ENCODE measurements around the gene KLHDC4. TPM values are rescaled to one million over a fixed set of nuclear protein-coding genes. Genes with fewer than 3 reads are reported as not detected.
A peak's percentile ranks its signal among the peaks of the same experiment; 100 is the strongest.

Gene KLHDC4
- total RNA-seq, 1 donor from 2014 or later, result 20.4 TPM

DNA sequence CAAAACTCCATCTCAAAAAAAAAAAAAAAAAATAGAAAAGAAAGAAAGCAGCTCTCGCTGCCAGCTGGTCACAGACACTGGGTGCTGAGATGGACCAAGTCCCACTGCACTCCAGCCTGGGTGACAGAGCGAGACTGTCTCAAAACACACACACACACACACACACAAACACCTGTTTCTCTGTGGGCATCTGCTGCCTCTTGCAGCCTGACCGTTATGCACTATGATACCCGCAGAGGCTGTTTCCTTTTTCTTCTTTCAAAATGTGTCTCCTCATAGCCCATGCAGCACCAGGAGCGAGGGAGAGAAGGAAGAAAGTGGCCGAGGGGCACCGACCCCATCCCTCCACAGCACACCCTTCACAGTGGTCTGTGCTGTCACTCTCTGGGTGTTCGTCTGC is 36.9 kb upstream of the KLHDC4 start:
- Histone ChIP-seq H3K9ac (ENCODE audit: low read depth in 1 of 3, low read length in 3 of 3) (no peak overlapping the region), H3K27me3 (ENCODE audit: control insufficient read depth in 3 of 3, insufficient read depth in 3 of 3, low read length in 3 of 3) (peaks cover 0 to 14% (median 3%) of the 10 kb centered on the region in 3 donors), H3K9me3 (ENCODE audit: control insufficient read depth in 3 of 3, low read length in 3 of 3) (no peaks in the 10 kb centered on the region), H3K27ac (ENCODE audit: low read depth, low read length) (no peak overlapping the region), H3K4me1 (ENCODE audit: control insufficient read depth in 3 of 3, insufficient read depth in 3 of 3, low read length in 3 of 3) (peaks cover 0 to 3% (median 0%) of the 10 kb centered on the region in 3 donors), H3K36me3 (ENCODE audit: control insufficient read depth in 3 of 3, insufficient read depth in 3 of 3, low read length in 3 of 3) (no peaks in the 10 kb centered on the region), H3K4me3 (ENCODE audit: low read length in 3 of 3) (no peak overlapping the region)

DNA sequence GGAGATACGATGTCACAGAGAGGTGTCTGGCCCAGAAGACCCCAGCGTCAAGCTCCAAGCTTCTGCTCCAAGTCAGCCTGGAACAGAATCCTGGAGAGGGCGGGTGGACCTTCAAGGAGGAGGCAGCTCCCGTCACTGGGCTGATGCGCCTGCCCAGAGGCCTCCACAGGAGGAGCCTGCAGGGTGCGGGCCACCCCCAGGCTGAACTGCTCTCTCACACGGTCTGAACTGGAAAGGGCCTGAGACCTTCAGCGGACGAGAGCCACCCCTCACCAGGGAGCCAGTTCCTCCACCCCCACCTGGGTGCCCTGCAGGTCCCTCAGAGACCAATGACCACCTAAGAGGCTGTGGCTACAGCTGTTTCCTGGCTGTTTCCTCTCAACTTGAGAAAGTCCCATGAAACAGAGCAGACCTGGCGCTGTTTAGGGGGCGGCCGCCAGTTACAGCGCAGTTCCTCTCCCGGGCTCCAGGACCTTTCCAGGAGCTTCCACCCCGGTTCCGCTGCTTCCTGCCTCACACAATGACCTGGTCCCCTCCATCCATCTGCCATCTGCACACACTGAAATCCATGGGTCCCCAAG is 36.0 kb upstream of the KLHDC4 start:
- H3K27ac ChIP-seq (ENCODE audit: low read depth, low read length), result no peak overlapping the region
- no peaks in the 10 kb centered on the region for H3K36me3 ChIP-seq (ENCODE audit: control insufficient read depth in 3 of 3, insufficient read depth in 3 of 3, low read length in 3 of 3)
- no peak overlapping the region for H3K9ac ChIP-seq (ENCODE audit: low read depth in 1 of 3, low read length in 3 of 3)
- peaks cover 0 to 3% (median 0%) of the 10 kb centered on the region in 3 donors for H3K4me1 ChIP-seq (ENCODE audit: control insufficient read depth in 3 of 3, insufficient read depth in 3 of 3, low read length in 3 of 3)
- H3K4me3 ChIP-seq (ENCODE audit: low read length in 3 of 3), result no peak overlapping the region
- no peaks in the 10 kb centered on the region for H3K9me3 ChIP-seq (ENCODE audit: control insufficient read depth in 3 of 3, low read length in 3 of 3)
- peaks cover 0 to 10% (median 3%) of the 10 kb centered on the region in 3 donors for H3K27me3 ChIP-seq (ENCODE audit: control insufficient read depth in 3 of 3, insufficient read depth in 3 of 3, low read length in 3 of 3)

DNA sequence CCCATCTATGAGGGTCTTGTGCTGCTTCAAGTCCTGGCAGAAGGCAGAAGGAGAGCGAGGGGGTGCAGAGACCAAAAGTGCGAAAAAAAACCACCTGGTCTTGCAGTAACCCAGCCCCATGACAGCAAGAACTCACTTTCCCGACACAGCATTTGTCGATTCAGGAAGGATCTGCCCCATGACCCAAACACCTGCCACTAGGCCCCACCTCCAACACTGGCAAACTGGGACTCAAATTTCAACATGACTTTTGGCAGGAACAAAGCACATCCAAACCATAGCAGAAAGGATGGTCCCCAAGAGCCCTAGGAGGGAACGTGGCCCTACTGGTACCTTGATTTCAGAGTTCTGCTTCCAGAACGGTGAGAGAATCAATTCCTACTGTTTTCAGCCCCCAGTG is 34.7 kb upstream of the KLHDC4 start:
- Histone ChIP-seq H3K4me3 (ENCODE audit: low read length in 3 of 3) (no peak overlapping the region), H3K9me3 (ENCODE audit: control insufficient read depth in 3 of 3, low read length in 3 of 3) (no peaks in the 10 kb centered on the region), H3K36me3 (ENCODE audit: control insufficient read depth in 3 of 3, insufficient read depth in 3 of 3, low read length in 3 of 3) (no peaks in the 10 kb centered on the region), H3K4me1 (ENCODE audit: control insufficient read depth in 3 of 3, insufficient read depth in 3 of 3, low read length in 3 of 3) (no peaks in the 10 kb centered on the region), H3K9ac (ENCODE audit: low read depth in 1 of 3, low read length in 3 of 3) (no peak overlapping the region), H3K27ac (ENCODE audit: low read depth, low read length) (no peak overlapping the region), H3K27me3 (ENCODE audit: control insufficient read depth in 3 of 3, insufficient read depth in 3 of 3, low read length in 3 of 3) (peaks cover 0 to 3% (median 0%) of the 10 kb centered on the region in 3 donors)

DNA sequence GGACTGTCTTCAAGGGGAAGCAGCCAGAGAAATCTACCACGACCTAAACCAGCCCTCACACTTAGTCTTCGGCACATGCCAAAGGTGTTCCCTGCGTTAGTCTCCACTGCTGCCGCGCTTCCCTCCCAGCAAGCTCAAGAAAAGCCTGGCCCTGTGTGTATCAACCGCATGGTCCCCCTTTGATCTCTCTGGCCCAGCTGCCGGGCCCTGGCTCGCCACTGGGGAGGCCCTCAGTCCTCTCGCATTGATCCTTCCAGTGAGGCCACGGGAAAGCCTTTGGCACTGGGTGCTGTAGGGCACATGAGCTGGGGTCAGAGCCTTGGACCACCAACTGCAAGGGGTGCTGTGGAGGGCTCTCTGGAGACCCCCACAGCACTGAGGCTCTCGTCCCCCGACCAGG is 29.6 kb upstream of the KLHDC4 start:
- H3K4me3 ChIP-seq (ENCODE audit: low read length in 3 of 3), result no peak overlapping the region
- no peaks in the 10 kb centered on the region for H3K9me3 ChIP-seq (ENCODE audit: control insufficient read depth in 3 of 3, low read length in 3 of 3)
- no peaks in the 10 kb centered on the region for H3K36me3 ChIP-seq (ENCODE audit: control insufficient read depth in 3 of 3, insufficient read depth in 3 of 3, low read length in 3 of 3)
- peaks cover 0 to 5% (median under 1%) of the 10 kb centered on the region in 3 donors for H3K27me3 ChIP-seq (ENCODE audit: control insufficient read depth in 3 of 3, insufficient read depth in 3 of 3, low read length in 3 of 3)
- H3K9ac ChIP-seq (ENCODE audit: low read depth in 1 of 3, low read length in 3 of 3), result no peak overlapping the region
- H3K27ac ChIP-seq (ENCODE audit: low read depth, low read length), result no peak overlapping the region
- peaks cover 2 to 8% (median 3%) of the 10 kb centered on the region in 3 donors for H3K4me1 ChIP-seq (ENCODE audit: control insufficient read depth in 3 of 3, insufficient read depth in 3 of 3, low read length in 3 of 3)

DNA sequence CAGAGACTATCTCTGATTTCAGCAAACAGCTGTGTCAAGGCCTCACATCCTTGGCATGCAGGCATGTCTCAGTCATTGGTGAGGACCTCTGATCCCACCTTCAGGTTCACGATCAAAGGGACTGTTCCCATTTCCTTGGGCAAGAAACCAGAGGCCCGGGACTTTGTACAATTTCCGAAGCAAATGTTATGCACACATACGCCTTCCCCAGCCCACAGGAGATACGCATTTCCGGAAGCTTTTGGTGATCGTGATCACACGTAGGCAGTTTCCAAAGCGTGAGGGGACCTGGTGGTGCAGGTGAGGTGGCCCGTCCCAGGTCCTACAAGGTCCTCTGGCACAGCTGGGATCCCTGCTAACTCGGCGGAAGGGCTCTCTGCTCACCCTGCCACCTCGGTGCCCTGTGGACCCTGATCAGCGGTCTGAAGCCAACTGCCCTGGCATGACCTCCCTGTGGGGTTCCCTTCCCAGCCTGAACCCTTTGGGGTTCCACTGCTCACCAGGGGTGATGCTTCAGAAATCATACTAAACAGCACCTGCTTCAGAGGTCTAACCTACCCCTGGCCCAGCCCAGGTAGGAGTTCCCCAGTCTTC is 28.8 kb upstream of the KLHDC4 start:
- H3K36me3 ChIP-seq (ENCODE audit: control insufficient read depth in 3 of 3, insufficient read depth in 3 of 3, low read length in 3 of 3), result no peaks in the 10 kb centered on the region
- peaks cover 9 to 15% (median 10%) of the 10 kb centered on the region in 3 donors for H3K4me1 ChIP-seq (ENCODE audit: control insufficient read depth in 3 of 3, insufficient read depth in 3 of 3, low read length in 3 of 3)
- no peak overlapping the region for H3K9ac ChIP-seq (ENCODE audit: low read depth in 1 of 3, low read length in 3 of 3)
- H3K27ac ChIP-seq (ENCODE audit: low read depth, low read length), result no peak overlapping the region
- H3K27me3 ChIP-seq (ENCODE audit: control insufficient read depth in 3 of 3, insufficient read depth in 3 of 3, low read length in 3 of 3), result peaks cover 0 to 5% (median 4%) of the 10 kb centered on the region in 3 donors
- no peak overlapping the region for H3K4me3 ChIP-seq (ENCODE audit: low read length in 3 of 3)
- no peaks in the 10 kb centered on the region for H3K9me3 ChIP-seq (ENCODE audit: control insufficient read depth in 3 of 3, low read length in 3 of 3)

DNA sequence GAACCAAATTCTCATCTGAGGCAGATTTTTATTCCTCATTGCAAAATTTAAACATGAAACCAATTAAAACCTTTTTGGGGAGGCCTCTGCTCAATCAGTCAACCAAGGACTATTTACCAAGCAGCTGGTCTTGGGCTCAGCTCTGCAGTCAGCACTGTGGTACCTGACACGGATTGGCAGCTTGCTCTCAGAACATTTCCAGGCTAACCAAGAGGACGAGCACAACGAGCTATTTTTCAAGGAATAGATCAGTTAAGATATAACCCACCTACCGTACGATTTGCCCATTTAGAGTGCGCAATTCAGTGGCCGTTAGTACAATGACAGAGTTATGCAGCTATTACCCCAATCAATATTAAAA is 26.4 kb upstream of the KLHDC4 start:
- Histone ChIP-seq H3K9me3 (ENCODE audit: control insufficient read depth in 3 of 3, low read length in 3 of 3) (no peaks in the 10 kb centered on the region), H3K9ac (ENCODE audit: low read depth in 1 of 3, low read length in 3 of 3) (no peak overlapping the region), H3K27ac (ENCODE audit: low read depth, low read length) (no peak overlapping the region), H3K36me3 (ENCODE audit: control insufficient read depth in 3 of 3, insufficient read depth in 3 of 3, low read length in 3 of 3) (no peaks in the 10 kb centered on the region), H3K27me3 (ENCODE audit: control insufficient read depth in 3 of 3, insufficient read depth in 3 of 3, low read length in 3 of 3) (peaks cover 0 to 5% (median 4%) of the 10 kb centered on the region in 3 donors), H3K4me3 (ENCODE audit: low read length in 3 of 3) (no peak overlapping the region), H3K4me1 (ENCODE audit: control insufficient read depth in 3 of 3, insufficient read depth in 3 of 3, low read length in 3 of 3) (peaks cover 9 to 15% (median 11%) of the 10 kb centered on the region in 3 donors)

DNA sequence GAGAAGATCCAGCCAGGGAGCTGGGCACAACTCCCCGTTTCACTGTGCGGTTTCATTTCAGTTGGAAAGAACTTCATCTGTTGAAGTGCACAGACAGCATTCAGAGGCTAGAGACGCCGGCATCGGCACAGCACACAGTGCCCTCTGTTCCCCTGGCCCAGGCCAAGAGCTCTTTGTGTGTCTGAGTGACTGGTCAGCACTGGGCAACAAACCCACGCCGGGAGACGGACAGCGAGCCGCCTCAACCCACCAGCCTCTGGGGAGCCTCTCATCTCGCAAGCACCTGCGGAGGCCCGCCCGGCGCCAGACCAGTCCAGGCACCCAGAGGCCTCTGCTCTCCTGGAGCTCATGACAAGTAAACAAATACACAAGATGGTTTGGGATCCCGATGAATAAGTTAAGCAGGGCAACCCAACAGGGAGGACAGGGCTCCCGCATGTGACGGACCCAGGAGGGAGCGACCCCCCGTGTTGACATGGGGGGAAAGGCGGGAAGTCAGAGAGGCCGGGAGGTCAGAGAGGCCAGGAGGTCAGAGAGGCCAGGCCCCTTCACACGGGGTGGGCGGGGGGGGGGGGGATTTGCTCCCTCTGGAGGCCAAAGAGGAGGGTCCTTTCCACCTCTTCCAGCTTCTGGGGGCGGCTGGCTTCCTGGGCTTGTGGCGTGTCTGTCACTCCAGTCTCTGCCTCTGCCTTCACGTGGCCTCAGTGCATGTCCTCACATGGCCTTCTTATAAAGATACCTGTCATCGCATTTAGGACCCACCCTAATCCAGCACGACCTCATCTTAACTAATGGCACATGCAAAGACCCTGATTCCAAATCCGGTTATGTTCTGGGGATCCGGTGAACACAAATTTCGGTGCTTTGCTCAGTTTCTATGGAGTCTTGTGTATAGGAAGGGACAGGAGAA is 25.8 kb upstream of the KLHDC4 start:
- H3K36me3 ChIP-seq (ENCODE audit: control insufficient read depth in 3 of 3, insufficient read depth in 3 of 3, low read length in 3 of 3), result no peaks in the 10 kb centered on the region
- H3K4me1 ChIP-seq (ENCODE audit: control insufficient read depth in 3 of 3, insufficient read depth in 3 of 3, low read length in 3 of 3), result peaks cover 9 to 15% (median 11%) of the 10 kb centered on the region in 3 donors
- peaks cover 0 to 5% (median 4%) of the 10 kb centered on the region in 3 donors for H3K27me3 ChIP-seq (ENCODE audit: control insufficient read depth in 3 of 3, insufficient read depth in 3 of 3, low read length in 3 of 3)
- peak overlapping the region; percentile 65 for H3K27ac ChIP-seq (ENCODE audit: low read depth, low read length)
- peak overlapping the region in 2 of 3 donors; percentile 16 to 25 for H3K9ac ChIP-seq (ENCODE audit: low read depth in 1 of 3, low read length in 3 of 3)
- no peaks in the 10 kb centered on the region for H3K9me3 ChIP-seq (ENCODE audit: control insufficient read depth in 3 of 3, low read length in 3 of 3)
- no peak overlapping the region for H3K4me3 ChIP-seq (ENCODE audit: low read length in 3 of 3)

DNA sequence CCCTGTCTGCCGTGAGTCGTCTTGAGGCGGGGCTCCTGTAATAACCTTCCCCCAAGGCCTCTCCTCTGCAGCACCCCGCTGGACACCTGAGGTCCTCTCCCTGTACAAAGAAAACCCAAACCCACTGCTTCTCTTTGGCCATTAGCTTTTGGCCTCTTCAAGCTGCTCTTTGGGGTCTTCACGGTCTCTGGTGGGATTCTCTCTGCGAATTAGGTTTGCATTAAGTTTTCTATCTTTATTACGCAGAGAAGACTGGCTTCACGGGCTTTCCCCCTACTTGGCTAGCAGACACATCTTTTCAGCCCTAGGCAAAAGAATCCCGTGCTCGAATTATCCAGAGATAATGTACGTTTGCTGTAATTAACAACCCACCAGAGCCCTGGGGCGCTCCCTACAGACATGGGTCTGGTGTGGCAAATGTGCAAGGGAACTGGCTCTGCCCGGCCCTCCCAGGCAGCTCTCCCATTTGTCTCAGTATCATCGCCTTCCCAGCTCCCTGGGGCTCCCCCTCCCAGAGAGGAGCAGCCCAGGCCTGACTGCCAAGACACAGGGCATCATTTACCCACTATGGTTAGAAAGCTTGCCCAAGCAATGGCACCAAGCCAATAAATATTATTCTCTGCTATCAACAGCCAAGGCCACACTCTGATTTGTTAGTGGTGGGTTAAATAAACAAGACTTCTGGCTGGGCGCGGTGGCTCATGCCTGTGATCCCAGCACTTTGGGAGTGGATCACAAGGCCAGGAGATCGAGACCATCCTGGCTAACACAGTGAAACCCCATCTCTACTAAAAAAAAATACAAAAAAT is 24.7 kb upstream of the KLHDC4 start:
- Histone ChIP-seq H3K27ac (ENCODE audit: low read depth, low read length) (peak overlapping the region; percentile 65), H3K36me3 (ENCODE audit: control insufficient read depth in 3 of 3, insufficient read depth in 3 of 3, low read length in 3 of 3) (no peaks in the 10 kb centered on the region), H3K27me3 (ENCODE audit: control insufficient read depth in 3 of 3, insufficient read depth in 3 of 3, low read length in 3 of 3) (peaks cover 0 to 5% (median 4%) of the 10 kb centered on the region in 3 donors), H3K4me1 (ENCODE audit: control insufficient read depth in 3 of 3, insufficient read depth in 3 of 3, low read length in 3 of 3) (peaks cover 9 to 15% (median 11%) of the 10 kb centered on the region in 3 donors), H3K9ac (ENCODE audit: low read depth in 1 of 3, low read length in 3 of 3) (peak overlapping the region in 1 of 3 donors; percentile 25), H3K4me3 (ENCODE audit: low read length in 3 of 3) (no peak overlapping the region), H3K9me3 (ENCODE audit: control insufficient read depth in 3 of 3, low read length in 3 of 3) (no peaks in the 10 kb centered on the region)

DNA sequence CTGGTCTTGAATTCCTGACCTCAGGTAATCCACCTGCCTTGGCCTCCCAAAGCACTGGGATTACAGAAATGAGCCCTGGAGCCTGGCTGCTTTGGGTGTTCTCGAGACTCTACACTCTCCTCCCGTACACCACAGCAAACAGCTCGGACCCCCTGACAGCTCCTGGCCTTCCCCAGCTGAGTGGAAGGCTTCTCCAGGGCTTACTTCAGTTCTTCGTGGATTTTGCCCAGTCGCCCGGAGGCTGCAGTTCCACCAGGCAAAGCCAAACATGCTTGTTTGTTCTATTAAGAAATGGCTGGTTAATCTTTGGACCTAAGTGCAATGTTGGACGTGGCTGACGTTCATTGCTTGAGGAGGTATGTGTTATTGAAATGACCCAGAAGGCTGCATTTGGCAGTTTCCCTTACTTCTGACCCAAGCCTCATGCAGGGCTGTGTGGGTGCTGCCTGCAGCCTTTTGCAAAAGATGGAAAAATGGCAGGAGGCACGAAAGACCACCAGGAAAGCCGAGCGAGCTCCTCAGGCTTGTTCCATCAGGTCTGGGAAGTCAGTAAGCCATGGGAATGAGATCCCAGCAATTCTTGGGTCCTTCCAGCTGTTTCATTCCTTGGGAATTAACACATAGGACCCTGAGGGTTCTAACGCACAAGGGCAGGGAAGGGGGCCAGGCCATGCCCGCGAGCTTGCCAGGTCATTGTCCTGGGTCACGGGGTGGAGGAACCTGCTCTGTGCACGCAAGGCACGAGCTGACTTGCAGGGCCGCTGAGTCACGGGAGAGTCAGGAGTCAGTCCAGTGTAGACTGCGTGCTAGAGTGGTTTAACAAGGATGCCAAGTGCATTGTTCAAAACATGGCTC is 23.9 kb upstream of the KLHDC4 start:
- H3K36me3 ChIP-seq (ENCODE audit: control insufficient read depth in 3 of 3, insufficient read depth in 3 of 3, low read length in 3 of 3), result no peaks in the 10 kb centered on the region
- H3K9ac ChIP-seq (ENCODE audit: low read depth in 1 of 3, low read length in 3 of 3), result no peak overlapping the region
- no peak overlapping the region for H3K27ac ChIP-seq (ENCODE audit: low read depth, low read length)

More for the DNA sequence above, 23.9 kb upstream of the KLHDC4 start:
- Histone ChIP-seq H3K4me3 (ENCODE audit: low read length in 3 of 3) (no peak overlapping the region), H3K27me3 (ENCODE audit: control insufficient read depth in 3 of 3, insufficient read depth in 3 of 3, low read length in 3 of 3) (peaks cover 0 to 4% (median 4%) of the 10 kb centered on the region in 3 donors), H3K9me3 (ENCODE audit: control insufficient read depth in 3 of 3, low read length in 3 of 3) (no peaks in the 10 kb centered on the region), H3K4me1 (ENCODE audit: control insufficient read depth in 3 of 3, insufficient read depth in 3 of 3, low read length in 3 of 3) (peaks cover 9 to 20% (median 15%) of the 10 kb centered on the region in 3 donors)

All from skeletal muscle tissue (tissue), 4 donors.